HFFc6 (cell line): ENCODE measurements around the gene IL23R. TPM values are rescaled to one million over a fixed set of nuclear protein-coding genes. Genes with fewer than 3 reads are reported as not detected.

Experiments used
- DNase-seq: peaks from one replicate; pipeline ENCODE4 v3.0.0-alpha.2; 2018
- H3K27ac Mint-ChIP-seq: 2 replicates; pipeline ENCODE4 v1.8.0; 2020; ENCODE audit warnings: mild to moderate bottlenecking, mixed read lengths
- H3K27me3 Mint-ChIP-seq: 2 replicates; pipeline ENCODE4 v1.8.0; 2021; ENCODE audit warnings: mild to moderate bottlenecking, moderate library complexity, mixed read lengths; ENCODE audit not compliant: insufficient read depth
- H3K36me3 Mint-ChIP-seq: 2 replicates; pipeline ENCODE4 v1.8.0; 2021; ENCODE audit warnings: low read depth, mixed read lengths
- H3K4me1 Mint-ChIP-seq: 2 replicates; pipeline ENCODE4 v1.8.0; 2020; ENCODE audit warnings: low read depth, mixed read lengths
- H3K4me3 Mint-ChIP-seq: 2 replicates; pipeline ENCODE4 v1.8.0; 2020; ENCODE audit warnings: mild to moderate bottlenecking, moderate library complexity, mixed read lengths
- H3K9me3 Mint-ChIP-seq: 2 replicates; pipeline ENCODE4 v1.8.0; 2020; ENCODE audit warnings: mild to moderate bottlenecking, mixed read lengths
- total RNA-seq, 6 experiments: library from RNA; stranded (reverse); fragmentation: NEBNext Ultra II Directional; extraction: Animal tissue kit (Norgen Biotek cat#: 25700); gene quantifications; 2 replicates in 1 of 6; 3 replicates in 5 of 6; pipeline ENCODE4 v1.2.3, GENCODE V29; 2021
- TF ChIP-seq, protein P1 (sequence below): fragments of 200-600 bp; sonication (generic); IDR thresholded peaks from 2 replicates; pipeline ENCODE4 v1.5.0; 2021; ENCODE audit warnings: antibody characterized with exemption, mild to moderate bottlenecking

The IL23R gene
- total RNA-seq, 6 experiments from 2014 or later: not detected

DNA sequence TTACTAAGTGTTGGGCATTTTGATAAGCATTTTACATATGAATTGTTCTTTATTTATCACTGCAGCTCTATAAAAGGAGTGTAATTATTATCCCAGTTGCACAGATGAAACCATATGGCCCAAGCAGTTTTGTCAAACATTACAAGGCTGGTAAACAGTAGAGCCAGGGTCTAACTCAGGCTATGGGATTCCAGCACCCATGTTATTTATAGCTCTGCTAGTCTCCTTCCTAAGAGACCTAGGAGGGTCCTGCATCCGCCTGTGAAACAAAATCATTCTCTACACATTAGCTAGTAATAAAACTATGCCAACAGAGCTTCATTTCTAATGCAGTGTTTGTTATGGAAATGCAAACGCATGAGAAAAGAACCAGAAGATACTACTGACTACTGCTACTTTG, 58.6 kb downstream of the IL23R start:
- Mint-ChIP-seq H3K4me1 (no peaks in the 10 kb centered on the region), H3K27ac (no peak overlapping the region), H3K36me3 (no peaks in the 10 kb centered on the region), H3K4me3 (no peak overlapping the region), H3K27me3 (peaks cover 23% of the 10 kb centered on the region), H3K9me3 (no peaks in the 10 kb centered on the region)
- TF ChIP-seq, protein P1, sequence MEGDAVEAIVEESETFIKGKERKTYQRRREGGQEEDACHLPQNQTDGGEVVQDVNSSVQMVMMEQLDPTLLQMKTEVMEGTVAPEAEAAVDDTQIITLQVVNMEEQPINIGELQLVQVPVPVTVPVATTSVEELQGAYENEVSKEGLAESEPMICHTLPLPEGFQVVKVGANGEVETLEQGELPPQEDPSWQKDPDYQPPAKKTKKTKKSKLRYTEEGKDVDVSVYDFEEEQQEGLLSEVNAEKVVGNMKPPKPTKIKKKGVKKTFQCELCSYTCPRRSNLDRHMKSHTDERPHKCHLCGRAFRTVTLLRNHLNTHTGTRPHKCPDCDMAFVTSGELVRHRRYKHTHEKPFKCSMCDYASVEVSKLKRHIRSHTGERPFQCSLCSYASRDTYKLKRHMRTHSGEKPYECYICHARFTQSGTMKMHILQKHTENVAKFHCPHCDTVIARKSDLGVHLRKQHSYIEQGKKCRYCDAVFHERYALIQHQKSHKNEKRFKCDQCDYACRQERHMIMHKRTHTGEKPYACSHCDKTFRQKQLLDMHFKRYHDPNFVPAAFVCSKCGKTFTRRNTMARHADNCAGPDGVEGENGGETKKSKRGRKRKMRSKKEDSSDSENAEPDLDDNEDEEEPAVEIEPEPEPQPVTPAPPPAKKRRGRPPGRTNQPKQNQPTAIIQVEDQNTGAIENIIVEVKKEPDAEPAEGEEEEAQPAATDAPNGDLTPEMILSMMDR: no peak
- DNase-seq: no peak

DNA sequence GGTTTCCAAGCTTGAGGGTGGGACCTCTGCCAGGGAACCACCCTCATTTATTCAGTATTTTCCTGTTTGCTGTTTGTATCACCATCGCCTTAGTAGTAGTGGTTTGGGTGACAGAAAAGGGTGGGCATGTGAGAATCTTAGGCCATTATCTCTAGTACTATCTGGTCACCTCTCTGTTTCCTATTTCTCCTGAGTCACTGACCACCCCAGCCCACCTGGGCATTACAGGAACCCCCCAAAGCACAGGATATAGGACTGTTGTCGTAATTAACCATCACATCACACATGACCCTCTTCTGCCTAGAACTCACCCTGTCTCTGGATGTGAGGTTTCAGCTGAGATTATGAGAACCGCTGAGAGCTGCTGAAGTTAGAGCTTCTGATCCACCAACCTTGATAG, 60.4 kb downstream of the IL23R start:
- Mint-ChIP-seq H3K4me3 (no peak overlapping the region), H3K36me3 (no peaks in the 10 kb centered on the region), H3K27ac (no peak overlapping the region)

DNA sequence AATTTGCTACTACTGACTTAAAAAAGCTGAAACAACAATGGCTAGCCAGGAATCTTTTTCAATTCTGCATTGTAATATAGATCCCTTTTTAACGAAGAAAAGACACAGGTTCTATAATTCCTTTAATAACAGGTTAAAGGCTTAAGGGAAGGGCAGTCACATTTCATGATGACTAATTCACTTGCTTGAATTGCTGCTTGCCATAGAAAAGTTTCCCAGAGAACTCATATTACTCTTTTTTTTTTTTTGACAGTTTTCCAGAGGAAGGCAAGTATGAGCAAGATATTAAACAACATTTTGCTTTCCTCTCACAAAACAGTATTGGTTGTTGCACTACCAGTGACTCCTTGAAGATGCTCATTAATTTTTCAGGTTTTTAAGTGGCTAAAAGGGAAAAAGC, 60.9 kb downstream of the IL23R start:
- H3K9me3 Mint-ChIP-seq: no peaks in the 10 kb centered on the region
- no peak for DNase-seq

More for the DNA sequence above, 60.4 kb downstream of the IL23R start:
- no peak for DNase-seq
- H3K9me3 Mint-ChIP-seq: no peaks in the 10 kb centered on the region
- peaks cover 26% of the 10 kb centered on the region for H3K27me3 Mint-ChIP-seq
- TF ChIP-seq, protein P1: no peak
- no peaks in the 10 kb centered on the region for H3K4me1 Mint-ChIP-seq

DNA sequence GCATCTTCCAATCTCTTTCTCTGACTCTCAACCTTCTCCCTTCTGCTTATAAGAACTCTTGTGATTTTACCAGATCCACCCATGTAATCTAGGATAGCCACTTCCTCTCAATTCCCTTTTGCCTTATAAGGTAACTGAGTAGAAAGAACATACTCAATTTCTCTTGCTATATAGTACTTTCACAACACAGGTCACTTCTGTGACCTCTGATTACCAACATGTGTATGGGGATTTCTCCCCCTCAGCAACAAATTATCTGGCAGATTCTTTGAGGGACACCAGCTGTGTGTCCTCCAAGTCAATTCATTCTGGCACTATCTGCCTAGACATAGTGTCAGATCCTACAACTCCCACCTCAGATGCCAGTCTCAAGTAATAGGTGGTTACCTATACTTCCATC, 62.5 kb downstream of the IL23R start:
- Mint-ChIP-seq H3K4me1 (no peaks in the 10 kb centered on the region), H3K36me3 (no peaks in the 10 kb centered on the region), H3K27me3 (peaks cover 26% of the 10 kb centered on the region), H3K27ac (no peak overlapping the region), H3K9me3 (no peaks in the 10 kb centered on the region), H3K4me3 (no peak overlapping the region)
- DNase-seq: no peak
- TF ChIP-seq, protein P1: no peak

More for the DNA sequence above, 60.9 kb downstream of the IL23R start:
- Mint-ChIP-seq H3K36me3 (no peaks in the 10 kb centered on the region), H3K27ac (no peak overlapping the region), H3K4me1 (no peaks in the 10 kb centered on the region), H3K27me3 (peaks cover 26% of the 10 kb centered on the region), H3K4me3 (no peak overlapping the region)
- TF ChIP-seq, protein P1: no peak

DNA sequence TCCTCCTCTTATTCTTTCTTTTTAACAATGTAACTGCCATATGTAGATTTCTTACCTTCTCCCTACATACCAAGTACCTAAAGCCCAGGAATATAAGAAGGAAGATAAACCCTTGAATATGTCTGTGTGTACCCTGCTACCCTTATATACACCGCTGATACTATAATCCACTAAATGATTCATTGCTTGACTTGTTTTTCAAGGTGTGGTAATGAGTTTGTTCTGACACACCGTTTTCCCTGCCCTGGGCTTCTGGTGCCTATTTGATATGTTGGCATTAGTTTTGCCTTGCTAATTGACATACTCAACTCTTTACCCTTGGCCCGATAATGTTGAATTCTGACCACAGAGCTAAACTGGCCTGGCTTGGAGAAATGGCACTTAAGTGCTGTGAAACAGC, 64.3 kb downstream of the IL23R start:
- no peak for DNase-seq
- Mint-ChIP-seq H3K36me3 (no peaks in the 10 kb centered on the region), H3K4me1 (no peaks in the 10 kb centered on the region), H3K9me3 (no peaks in the 10 kb centered on the region), H3K4me3 (no peak overlapping the region), H3K27ac (no peak overlapping the region), H3K27me3 (peaks cover 21% of the 10 kb centered on the region)
- TF ChIP-seq, protein P1: no peak

DNA sequence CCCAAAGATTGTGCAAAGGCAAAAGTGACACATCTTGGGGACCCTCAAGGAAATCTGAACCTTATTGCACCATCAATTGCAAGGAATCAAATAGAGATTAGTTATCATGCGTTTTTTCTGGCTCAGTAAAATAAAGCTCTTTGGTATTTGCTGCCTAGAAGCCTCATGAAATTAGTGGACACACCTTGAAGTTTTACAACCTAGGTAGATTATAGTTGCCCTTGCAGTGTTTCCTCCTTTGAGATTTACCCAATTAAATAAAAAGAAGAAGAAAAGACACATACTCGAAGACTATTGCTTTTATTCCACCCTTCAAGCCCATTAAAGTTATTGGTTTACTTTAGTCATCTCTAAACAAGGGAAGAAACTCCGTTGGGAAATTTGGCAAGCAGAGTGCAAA, 70.0 kb downstream of the IL23R start:
- no peaks in the 10 kb centered on the region for H3K4me1 Mint-ChIP-seq
- H3K4me3 Mint-ChIP-seq: no peak overlapping the region
- DNase-seq: no peak
- no peak overlapping the region for H3K27ac Mint-ChIP-seq
- H3K27me3 Mint-ChIP-seq: peaks cover 10% of the 10 kb centered on the region
- no peaks in the 10 kb centered on the region for H3K9me3 Mint-ChIP-seq
- no peaks in the 10 kb centered on the region for H3K36me3 Mint-ChIP-seq
- TF ChIP-seq, protein P1: no peak
